ENCODE data around the gene PMEPA1.

- TF ChIP-seq CTCF (IDR thresholded peaks at IDR 0.05; ENCODE audit: low read depth, low read length, poor library complexity, severe bottlenecking) (no peak), EZH2phosphoT487 (IDR thresholded peaks at IDR 0.05; ENCODE audit: borderline replicate concordance, low read length) (no peak)
Measured at GRCh38 chr20:57663241-57663640, 46.6 kb downstream of the PMEPA1 start.
